OCI-LY7 (cell line): ENCODE results near the gene OPRL1. TPM values are rescaled to one million over a fixed set of nuclear protein-coding genes. Genes with fewer than 3 reads are reported as not detected.

ENCODE experiments used
- BruUV-seq: library from RNA; stranded (reverse); fragments of 400-500 nt; replicated peaks from 2 replicates; lab custom pipeline; 2021; lab: Mats Ljungman, UMichigan
- CTCF ChIA-PET: fragments of 300-600 bp; sonication (Branson Sonifier 250); formaldehyde crosslinking; loops from one replicate; lab custom pipeline; 2022; ENCODE audit warnings: antibody characterized with exemption; ENCODE audit not compliant: unreplicated experiment; lab: Charles Lee
- POLR2A ChIA-PET: fragments of 300-600 bp; sonication (Branson Sonifier 250); formaldehyde crosslinking; loops from one replicate; lab custom pipeline; 2022; ENCODE audit warnings: antibody characterized with exemption; lab: Charles Lee
- DNase-seq: peaks from one replicate; pipeline ENCODE4 v3.0.0-alpha.2; 2015; ENCODE audit warnings: low spot score
- H2AFZ ChIP-seq: fragments of 200-600 bp; sonication (generic), shearing (Covaris generic); 2 replicates; pipeline ENCODE4 v1.6.1; 2014; ENCODE audit warnings: mild to moderate bottlenecking, antibody characterized with exemption, low read length, moderate library complexity
- H3K27ac ChIP-seq: fragments of 200-600 bp; sonication (generic); 2 replicates; pipeline ENCODE4 v1.5.1; 2014; ENCODE audit warnings: mixed run types, low read depth, mild to moderate bottlenecking, moderate library complexity, low read length, inconsistent platforms; ENCODE audit not compliant: poor library complexity, severe bottlenecking
- H3K36me3 ChIP-seq: fragments of 200-600 bp; sonication (generic); 2 replicates; pipeline ENCODE4 v1.6.1; 2014; ENCODE audit warnings: mild to moderate bottlenecking, antibody characterized with exemption, low read length, moderate library complexity, mixed read lengths; ENCODE audit not compliant: insufficient read depth
- H3K4me1 ChIP-seq: fragments of 200-600 bp; sonication (generic); 2 replicates; pipeline ENCODE4 v1.5.1; 2014; ENCODE audit warnings: mild to moderate bottlenecking, low read length; ENCODE audit not compliant: insufficient read depth, poor library complexity, severe bottlenecking
- H3K4me2 ChIP-seq: fragments of 200-600 bp; sonication (generic); 2 replicates; pipeline ENCODE4 v1.6.1; 2014; ENCODE audit warnings: mild to moderate bottlenecking, low read length
- H3K4me3 ChIP-seq: fragments of 200-600 bp; sonication (generic); 2 replicates; pipeline ENCODE4 v1.5.1; 2014; ENCODE audit warnings: mild to moderate bottlenecking, low read depth, low read length; ENCODE audit not compliant: poor library complexity, severe bottlenecking
- H3K79me2 ChIP-seq: fragments of 200-600 bp; sonication (generic); 2 replicates; pipeline ENCODE4 v1.6.1; 2016; ENCODE audit warnings: low read depth, mild to moderate bottlenecking, low read length, moderate library complexity, mixed read lengths; ENCODE audit not compliant: insufficient read depth
- H3K9me2 ChIP-seq: fragments of 200-600 bp; sonication (generic); 2 replicates; pipeline ENCODE4 v1.6.1; 2016; ENCODE audit warnings: mild to moderate bottlenecking, low read length, mixed read lengths; ENCODE audit not compliant: insufficient read depth
- H3K9me3 ChIP-seq: fragments of 200-600 bp; sonication (generic); 2 replicates; pipeline ENCODE4 v1.6.1; 2014; ENCODE audit warnings: mild to moderate bottlenecking, mixed run types, low read length, mixed read lengths
- H4K20me1 ChIP-seq: fragments of 200-600 bp; sonication (generic); 2 replicates; pipeline ENCODE4 v1.6.1; 2014; ENCODE audit warnings: mild to moderate bottlenecking, antibody characterized with exemption, low read length, moderate library complexity, mixed read lengths; ENCODE audit not compliant: insufficient read depth
- EZH2phosphoT487 ChIP-seq: fragments of 200-600 bp; sonication (generic); IDR thresholded peaks from 2 replicates; pipeline ENCODE4 v1.6.1; 2018; ENCODE audit warnings: low read depth, borderline replicate concordance, mild to moderate bottlenecking, mixed run types, antibody characterized with exemption, low read length, moderate library complexity, mixed read lengths
- intact Hi-C: fragments of 100-400 bp; cut with micrococcal nuclease; formaldehyde crosslinking; loops from one replicate; pipeline ENCODE4 v1.10.0; 2022; ENCODE audit not compliant: unreplicated experiment
- total RNA-seq, 2 experiments: library from RNA; depleted of rRNA in 1 of 2; stranded (reverse); fragments of >200 nt in 1 of 2; shearing (Covaris generic) in 1 of 2; gene quantifications; 2 replicates each; pipeline ENCODE4 v1.2.3, GENCODE V29; 2014 to 2022
- TF ChIP-seq, protein P1 (sequence below): fragments of 200-600 bp; sonication (generic); conservative IDR thresholded peaks from 2 replicates; pipeline ENCODE4 v1.5.1; 2014; ENCODE audit warnings: mild to moderate bottlenecking, antibody characterized with exemption, low read length, moderate library complexity, mixed read lengths

Gene OPRL1
- total RNA-seq, 2 experiments from 2014 or later: 6.4 to 7.6 TPM

DNA sequence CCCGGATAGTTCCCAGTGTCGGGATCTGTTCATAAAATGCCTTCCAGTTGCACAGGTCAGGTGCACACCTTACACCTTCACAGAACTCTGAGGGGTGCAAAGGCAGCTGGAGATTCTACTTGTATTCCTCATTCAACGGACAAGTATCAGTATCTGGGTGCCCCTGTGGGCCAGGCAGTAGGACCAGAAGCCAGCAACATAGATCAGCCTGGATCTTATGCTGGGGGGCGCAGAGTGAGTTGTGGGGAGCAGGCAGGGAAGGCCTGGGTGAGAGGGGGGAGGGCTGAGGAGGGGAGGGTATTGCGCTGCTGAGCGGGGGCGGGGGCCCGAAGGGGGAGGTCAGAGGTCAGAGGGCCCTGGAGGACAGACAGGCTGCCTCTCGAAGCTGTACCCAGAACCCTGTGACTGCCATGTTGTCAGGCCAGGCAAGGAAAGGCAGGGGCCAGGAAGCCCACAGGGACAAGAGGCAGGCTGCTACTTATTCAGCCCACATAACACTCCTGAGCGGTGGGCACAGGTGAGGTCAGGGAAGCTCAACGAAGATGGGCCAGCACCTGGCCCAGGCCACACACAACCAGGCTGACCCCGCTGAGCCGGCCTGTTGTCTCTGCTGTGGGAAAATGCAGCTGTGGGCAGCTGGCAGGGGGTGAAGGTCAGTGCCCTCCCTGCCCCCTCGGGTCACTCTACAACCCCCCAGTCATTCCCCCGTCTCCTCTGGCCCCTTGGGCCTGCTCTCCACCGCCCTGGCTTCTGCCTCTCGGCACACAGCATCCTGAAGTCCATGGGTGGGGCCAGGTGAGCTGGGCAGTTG lies 1.1 kb downstream of the OPRL1 start:
- no peaks in the 10 kb centered on the region for H3K9me2 ChIP-seq
- CTCF ChIA-PET: interaction anchor here (0.5 to 0.6 kb wide), 2 partner anchors 39 to 1474 kb away, joined by 4 read pairs; no protein-coding TSS in a partner anchor
- POLR2A ChIA-PET: no interaction called here
- peaks cover 13% of the 10 kb centered on the region; the same call in 1 of the 2 replicates for H3K79me2 ChIP-seq
- intact Hi-C loops: no loop called here
- BruUV-seq: no TSS peak
- H3K9me3 ChIP-seq: no peaks in the 10 kb centered on the region
- H3K36me3 ChIP-seq: peaks cover 7% of the 10 kb centered on the region; the same call in 1 of the 2 replicates
- DNase-seq: no peak
- no peaks in the 10 kb centered on the region for H4K20me1 ChIP-seq
- peak overlapping the region; percentile 87 for H3K4me2 ChIP-seq
- no peak overlapping the region for H2AFZ ChIP-seq
- H3K4me1 ChIP-seq: peaks cover 44% of the 10 kb centered on the region
- H3K4me3 ChIP-seq: peak overlapping the region; percentile 76
- no peak overlapping the region for H3K27ac ChIP-seq
- TF ChIP-seq, protein P1, sequence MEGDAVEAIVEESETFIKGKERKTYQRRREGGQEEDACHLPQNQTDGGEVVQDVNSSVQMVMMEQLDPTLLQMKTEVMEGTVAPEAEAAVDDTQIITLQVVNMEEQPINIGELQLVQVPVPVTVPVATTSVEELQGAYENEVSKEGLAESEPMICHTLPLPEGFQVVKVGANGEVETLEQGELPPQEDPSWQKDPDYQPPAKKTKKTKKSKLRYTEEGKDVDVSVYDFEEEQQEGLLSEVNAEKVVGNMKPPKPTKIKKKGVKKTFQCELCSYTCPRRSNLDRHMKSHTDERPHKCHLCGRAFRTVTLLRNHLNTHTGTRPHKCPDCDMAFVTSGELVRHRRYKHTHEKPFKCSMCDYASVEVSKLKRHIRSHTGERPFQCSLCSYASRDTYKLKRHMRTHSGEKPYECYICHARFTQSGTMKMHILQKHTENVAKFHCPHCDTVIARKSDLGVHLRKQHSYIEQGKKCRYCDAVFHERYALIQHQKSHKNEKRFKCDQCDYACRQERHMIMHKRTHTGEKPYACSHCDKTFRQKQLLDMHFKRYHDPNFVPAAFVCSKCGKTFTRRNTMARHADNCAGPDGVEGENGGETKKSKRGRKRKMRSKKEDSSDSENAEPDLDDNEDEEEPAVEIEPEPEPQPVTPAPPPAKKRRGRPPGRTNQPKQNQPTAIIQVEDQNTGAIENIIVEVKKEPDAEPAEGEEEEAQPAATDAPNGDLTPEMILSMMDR: no peak
- TF ChIP-seq EZH2phosphoT487: no peak

DNA sequence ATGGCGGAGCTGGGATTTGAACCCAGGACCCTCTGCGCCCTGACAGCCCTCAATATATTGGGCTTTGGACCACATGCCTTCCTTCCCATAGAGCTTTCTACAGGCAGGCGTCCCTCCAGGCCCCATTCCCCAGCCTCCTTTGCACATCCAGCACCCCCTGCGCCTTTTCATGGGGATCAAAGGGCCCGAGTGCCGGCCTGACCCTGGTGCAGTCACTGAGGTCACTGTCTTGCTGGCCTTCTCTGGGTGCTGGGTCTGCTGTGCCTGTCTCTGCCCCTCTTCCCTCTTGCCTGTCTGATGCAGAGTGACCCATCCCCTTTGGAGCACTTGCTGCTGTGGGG lies 1.7 kb downstream of the OPRL1 start:
- intact Hi-C loops: no loop called here
- Histone ChIP-seq H4K20me1 (no peaks in the 10 kb centered on the region), H3K36me3 (peaks cover under 1% of the 10 kb centered on the region; the same call in 1 of the 2 replicates), H3K4me1 (peaks cover 38% of the 10 kb centered on the region), H3K9me2 (no peaks in the 10 kb centered on the region), H3K4me3 (no peak overlapping the region), H3K9me3 (no peaks in the 10 kb centered on the region), H3K4me2 (no peak overlapping the region), H3K27ac (no peak overlapping the region), H2AFZ (no peak overlapping the region), H3K79me2 (peaks cover 12% of the 10 kb centered on the region; the same call in 1 of the 2 replicates)
- no peak for DNase-seq
- TF ChIP-seq, protein P1: no peak
- ChIA-PET CTCF (interaction anchor here (0.5 kb wide), 1 partner anchor 39 kb away, joined by 4 read pairs; no protein-coding TSS in a partner anchor), POLR2A (no interaction called here)
- no TSS peak for BruUV-seq
